GM12878 (cell line): ENCODE measurements around the gene ADCY5. TPM values are rescaled to one million over a fixed set of nuclear protein-coding genes. Genes with fewer than 3 reads are reported as not detected.

Experiments
- ATAC-seq: fragments of 200-7000 bp; cut with Tn5 transposase; 3 replicates; pipeline ENCODE4 v1.9.1; 2020; ENCODE audit warnings: mild to moderate bottlenecking, moderate library complexity
- BruUV-seq: library from RNA; stranded (reverse); fragments of 400-500 nt; replicated peaks from 2 replicates; lab custom pipeline; 2021; lab: Mats Ljungman, UMichigan
- CTCF ChIA-PET: fragments of 300-600 bp; sonication (Branson Sonifier 250); formaldehyde crosslinking; extraction: SDS; loops from one replicate; lab custom pipeline; 2021; ENCODE audit warnings: inconsistent platforms; lab: Yijun Ruan, JAX
- POLR2A ChIA-PET: fragments of 350-600 bp; formaldehyde crosslinking; extraction: SDS; loops from one replicate; lab custom pipeline; 2021; ENCODE audit warnings: inconsistent platforms; lab: Charles Lee
- RAD21 ChIA-PET: fragments of 300-600 bp; sonication (Branson Sonifier 250); formaldehyde crosslinking; loops from one replicate; lab custom pipeline; 2023; ENCODE audit warnings: antibody characterized with exemption; ENCODE audit not compliant: unreplicated experiment; lab: Charles Lee
- SMC1A ChIA-PET: fragments of 300-600 bp; sonication (Branson Sonifier 250); formaldehyde crosslinking; loops from one replicate; lab custom pipeline; 2023; ENCODE audit not compliant: unreplicated experiment, uncharacterized antibody; lab: Charles Lee
- DNase-seq: peaks from one replicate; pipeline ENCODE4 v3.0.0-alpha.2; 2011; ENCODE audit warnings: low read depth, low spot score
- FAIRE-seq: peaks from 3 replicates; lab custom pipeline; 2011; peaks lifted over from hg19 to GRCh38; lab: Jason Lieb, UNC
- H2AFZ ChIP-seq: 2 replicates; pipeline ENCODE4 v1.6.0; 2011; ENCODE audit warnings: low read depth, low read length, control low read depth; ENCODE audit not compliant: control insufficient read depth
- H3K27ac ChIP-seq: 2 replicates; pipeline ENCODE4 v1.5.1; 2011; ENCODE audit warnings: control low read depth; ENCODE audit not compliant: control insufficient read depth, insufficient read depth
- H3K27me3 ChIP-seq, 2 experiments: replicated peaks in 1 of 2; 2 replicates each; pipeline versions ENCODE4 v1.6.0 to v1.6.1; 2011; ENCODE audit warnings: low read length in 1 of 2; ENCODE audit not compliant: control insufficient read depth in 2 of 2, insufficient read depth in 2 of 2
- H3K36me3 ChIP-seq, 2 experiments: 2 replicates each; pipeline ENCODE4 v1.5.1; 2011; ENCODE audit warnings: low read length in 1 of 2; ENCODE audit not compliant: control insufficient read depth in 2 of 2, insufficient read depth in 2 of 2
- H3K4me1 ChIP-seq: 2 replicates; pipeline ENCODE4 v1.6.1; 2011; ENCODE audit warnings: mild to moderate bottlenecking, low read length, moderate library complexity, mixed read lengths; ENCODE audit not compliant: control insufficient read depth, insufficient read depth
- H3K4me2 ChIP-seq: 2 replicates; pipeline ENCODE4 v1.6.0; 2011; ENCODE audit warnings: control low read depth; ENCODE audit not compliant: control insufficient read depth, insufficient read depth
- H3K4me3 ChIP-seq: fragments of 200-600 bp; sonication (generic); 2 replicates; pipeline ENCODE4 v1.5.1; 2016
- H3K79me2 ChIP-seq: 2 replicates; pipeline ENCODE4 v1.6.0; 2011; ENCODE audit warnings: low read length; ENCODE audit not compliant: control insufficient read depth, insufficient read depth
- H3K9ac ChIP-seq: 2 replicates; pipeline ENCODE4 v1.8.0; 2011; ENCODE audit warnings: low read length, control low read depth, mixed read lengths; ENCODE audit not compliant: control insufficient read depth, insufficient read depth
- H3K9me3 ChIP-seq: replicated peaks from 3 replicates; pipeline ENCODE4 v1.5.1; 2011; ENCODE audit warnings: mild to moderate bottlenecking, low read length; ENCODE audit not compliant: control insufficient read depth, insufficient read depth
- H4K20me1 ChIP-seq: 2 replicates; pipeline ENCODE4 v1.6.0; 2011; ENCODE audit not compliant: control insufficient read depth, insufficient read depth
- ATF2 ChIP-seq: IDR thresholded peaks from 2 replicates; pipeline ENCODE4 v1.6.1; 2012; ENCODE audit warnings: low read length, inconsistent platforms
- E2F4 ChIP-seq: IDR thresholded peaks from 2 replicates; pipeline ENCODE4 v1.6.1; 2012; ENCODE audit warnings: low read depth, low read length, improper control_type of control experiment
- HDAC2 ChIP-seq: fragments of 200-600 bp; sonication (generic); IDR thresholded peaks from 2 replicates; pipeline ENCODE4 v1.6.1; 2017
- HDAC6 ChIP-seq: fragments of 200-600 bp; sonication (generic); IDR thresholded peaks from one replicate; pipeline ENCODE4 v1.8.0; 2017; ENCODE audit warnings: antibody characterized with exemption; ENCODE audit not compliant: unreplicated experiment
- MLLT1 ChIP-seq: fragments of 450-650 bp; IDR thresholded peaks from 2 replicates; pipeline ENCODE4 v1.6.1; 2016; ENCODE audit warnings: mild to moderate bottlenecking
- MTA3 ChIP-seq: IDR thresholded peaks from 2 replicates; pipeline ENCODE4 v1.6.1; 2012; ENCODE audit warnings: low read length, inconsistent platforms, borderline replicate concordance
- NBN ChIP-seq: fragments of 450-650 bp; IDR thresholded peaks from 2 replicates; pipeline ENCODE4 v1.6.1; 2016
- RELA ChIP-seq: fragments of 450-650 bp; IDR thresholded peaks from 2 replicates; pipeline ENCODE4 v1.8.0; 2014; ENCODE audit warnings: borderline replicate concordance; ENCODE audit not compliant: partially characterized antibody
- SP1 ChIP-seq: IDR thresholded peaks from one replicate; pipeline ENCODE4 v1.6.1; 2011; ENCODE audit warnings: low read depth, low read length
- ZBTB40 ChIP-seq: fragments of 450-650 bp; IDR thresholded peaks from 2 replicates; pipeline ENCODE4 v1.6.1; 2016; ENCODE audit warnings: mild to moderate bottlenecking, moderate library complexity, borderline replicate concordance
- whole genome bisulfite sequencing: methylation state at CpG from one replicate; pipeline ENCODE4 v1.1.6; 2016; ENCODE audit warnings: low lambda C conversion rate; ENCODE audit not compliant: insufficient replicate concordance, insufficient coverage; ENCODE audit errors: missing lambda C conversion rate; 5-methylcytosine and 5-hydroxymethylcytosine counted together
- in situ Hi-C: fragments of 300-500 bp; cut with MboI; formaldehyde crosslinking; loops from 9 replicates; pipeline ENCODE4 v1.14.3; 2018; ENCODE audit warnings: mixed read lengths
- intact Hi-C: fragments of 100-400 bp; cut with micrococcal nuclease; formaldehyde crosslinking; loops from one replicate; pipeline ENCODE4 v1.14.2; 2022; ENCODE audit not compliant: unreplicated experiment
- polyA plus RNA-seq, 11 experiments: library from polyadenylated mRNA; depleted of rRNA in 4 of 11; unstranded in 6 of 11; stranded (reverse) in 5 of 11; fragments of >200 nt; fragmentation: Nextera tagmentation in 4 of 11; fragmentation: Illumina TruSeq in 1 of 11; extraction: Ambion mirVana in 4 of 11; extraction: Trizol in 1 of 11; gene quantifications; 1 replicate in 1 of 11; 2 replicates in 10 of 11; pipeline versions ENCODE4 v1.2.1 to v1.2.3, GENCODE V29; 2011 to 2016; ENCODE audit warnings: inconsistent platforms in 2 of 11, missing spikeins in 2 of 11, low read depth in 1 of 11
- total RNA-seq, 4 experiments: library from RNA; depleted of rRNA in 3 of 4; stranded (reverse); fragments of >200 nt in 3 of 4; fragmentation: Illumina TruSeq in 1 of 4; extraction: Trizol in 1 of 4; gene quantifications; 2 replicates each; pipeline versions ENCODE4 v1.2.1 to v1.2.3, GENCODE V29; 2013 to 2021

The ADCY5 gene
- total and polyA plus RNA-seq, 10 of the 15 experiments (the other 5 are each of a cell fraction or from before 2014, with no cell fraction given) = under 0.01 to 0.24 (median 0.02) TPM; not detected in 4

- DNase-seq = no peak
- H3K4me1 ChIP-seq = no peaks in the 10 kb centered on the region
- H3K9ac ChIP-seq = no peak overlapping the region
- ChIA-PET CTCF (interaction anchor here (1.4 kb wide), 1 partner anchor 21 kb away, joined by 3 read pairs; no protein-coding TSS in a partner anchor), SMC1A (no interaction called here), RAD21 (interaction anchor here (1.2 kb wide), 1 partner anchor 47 kb away, joined by 3 read pairs; no protein-coding TSS in a partner anchor), POLR2A (no interaction called here)
- H3K9me3 ChIP-seq = no peaks in the 10 kb centered on the region
- 29% methylated on average over 11 of the region's 11 CpGs for WGBS
- H3K27me3 ChIP-seq = no peaks in the 10 kb centered on the region; a peak in 1 of 4 replicates
- ATAC-seq = no peak
- H3K4me2 ChIP-seq = no peak overlapping the region
- TF ChIP-seq RELA (no peak), HDAC2 (no peak), NBN (no peak), ATF2 (no peak), SP1 (no peak), E2F4 (no peak), MLLT1 (no peak), ZBTB40 (no peak), HDAC6 (no peak), MTA3 (no peak)
- no peak overlapping the region for H3K27ac ChIP-seq
- H4K20me1 ChIP-seq = no peaks in the 10 kb centered on the region
- no peak for FAIRE-seq
- intact Hi-C loops (no loop called here), in situ Hi-C loops (no loop called here)
- BruUV-seq = no TSS peak
- H2AFZ ChIP-seq = no peak overlapping the region
- no peaks in the 10 kb centered on the region for H3K79me2 ChIP-seq
- H3K36me3 ChIP-seq = no peaks in the 10 kb centered on the region
- no peak overlapping the region for H3K4me3 ChIP-seq
Observed at GRCh38 chr3:123376451-123377242, 72.2 kb downstream of the ADCY5 start.
